CD4-positive, alpha-beta T cell (primary cell): ENCODE data around the gene ESRP2. TPM values are rescaled to one million over a fixed set of nuclear protein-coding genes. Genes with fewer than 3 reads are reported as not detected.

Source experiments
- ATAC-seq: fragments of 200-7000 bp; cut with Tn5 transposase; one replicate; pipeline ENCODE4 v1.10.0; 2022; ENCODE audit warnings: mild to moderate bottlenecking; ENCODE audit not compliant: poor library complexity
- CTCF ChIA-PET: fragments of 350-600 bp; sonication (Branson Sonifier 250); formaldehyde crosslinking; loops from one replicate; lab custom pipeline; 2021; ENCODE audit warnings: antibody characterized with exemption, inconsistent platforms; lab: Charles Lee
- POLR2A ChIA-PET: fragments of 350-600 bp; sonication (Branson Sonifier 250); formaldehyde crosslinking; loops from one replicate; lab custom pipeline; 2021; ENCODE audit warnings: antibody characterized with exemption, inconsistent platforms; lab: Charles Lee
- DNase-seq, 14 experiments: peaks; one replicate each; pipeline ENCODE4 v3.0.0-alpha.2; 2013 to 2020; ENCODE audit warnings: mixed read lengths in 2 of 14
- H3K27ac ChIP-seq, 2 donors: one replicate each; pipeline versions ENCODE4 v1.5.1 to v1.7.0; 2013; ENCODE audit warnings: low read length in 2 of 2, low read depth in 1 of 2, mild to moderate bottlenecking in 1 of 2
- H3K27me3 ChIP-seq, 2 experiments: 1 replicate in 1 of 2; 2 replicates in 1 of 2; pipeline versions ENCODE4 v1.6.1 to v1.7.0; 2013; ENCODE audit warnings: low read length in 2 of 2, control low read depth in 1 of 2, mild to moderate bottlenecking in 1 of 2, moderate library complexity in 1 of 2; ENCODE audit not compliant: insufficient read depth in 2 of 2, control insufficient read depth in 1 of 2
- H3K36me3 ChIP-seq: one replicate; pipeline ENCODE4 v1.6.1; 2013; ENCODE audit warnings: low read length, control low read depth; ENCODE audit not compliant: insufficient read depth
- H3K4me1 ChIP-seq: one replicate; pipeline ENCODE4 v1.6.1; 2013; ENCODE audit warnings: low read length, control low read depth; ENCODE audit not compliant: insufficient read depth
- H3K4me3 ChIP-seq: one replicate; pipeline ENCODE4 v1.5.1; 2013; ENCODE audit warnings: mild to moderate bottlenecking, low read length, moderate library complexity
- H3K9me3 ChIP-seq, 2 experiments: 1 replicate in 1 of 2; 2 replicates in 1 of 2; pipeline versions ENCODE4 v1.6.1 to v1.7.0; 2013; ENCODE audit warnings: low read length in 2 of 2, mild to moderate bottlenecking in 2 of 2, control low read depth in 1 of 2, moderate library complexity in 1 of 2; ENCODE audit not compliant: control insufficient read depth in 1 of 2, insufficient read depth in 1 of 2
- H3K27ac Mint-ChIP-seq: one replicate; pipeline ENCODE4 v1.8.0; 2020; ENCODE audit warnings: mixed read lengths
- H3K27me3 Mint-ChIP-seq: one replicate; pipeline ENCODE4 v1.8.0; 2021; ENCODE audit warnings: mixed read lengths
- H3K36me3 Mint-ChIP-seq: one replicate; pipeline ENCODE4 v1.8.0; 2021; ENCODE audit warnings: low read depth, mixed read lengths
- H3K4me1 Mint-ChIP-seq: one replicate; pipeline ENCODE4 v1.8.0; 2021; ENCODE audit warnings: low read depth, mixed read lengths
- H3K4me3 Mint-ChIP-seq: one replicate; pipeline ENCODE4 v1.8.0; 2020; ENCODE audit warnings: mild to moderate bottlenecking, mixed read lengths
- H3K9me3 Mint-ChIP-seq: one replicate; pipeline ENCODE4 v1.8.0; 2020; ENCODE audit warnings: mixed read lengths
- intact Hi-C, 2 experiments: fragments of 100-400 bp; cut with DNase I in 1 of 2; cut with micrococcal nuclease in 1 of 2; formaldehyde crosslinking; loops; one replicate each; pipeline versions ENCODE4 v1.15.1 to v1.9.0; 2023 to 2025; cut with DNase I, micrococcal nuclease
- total RNA-seq, 174 experiments: library from RNA in 2 of 174; stranded (reverse) in 2 of 174; gene quantifications; one replicate each; pipeline ENCODE4 v1.2.3 and lab custom pipeline; 2021 to 2026
- TF ChIP-seq, protein P1 (sequence below): fragments of 200-600 bp; IDR thresholded peaks from one replicate; pipeline ENCODE4 v1.8.0; 2022; ENCODE audit warnings: antibody characterized with exemption, mild to moderate bottlenecking

Gene ESRP2
- total RNA-seq, 2 experiments from 2014 or later = not detected

DNA sequence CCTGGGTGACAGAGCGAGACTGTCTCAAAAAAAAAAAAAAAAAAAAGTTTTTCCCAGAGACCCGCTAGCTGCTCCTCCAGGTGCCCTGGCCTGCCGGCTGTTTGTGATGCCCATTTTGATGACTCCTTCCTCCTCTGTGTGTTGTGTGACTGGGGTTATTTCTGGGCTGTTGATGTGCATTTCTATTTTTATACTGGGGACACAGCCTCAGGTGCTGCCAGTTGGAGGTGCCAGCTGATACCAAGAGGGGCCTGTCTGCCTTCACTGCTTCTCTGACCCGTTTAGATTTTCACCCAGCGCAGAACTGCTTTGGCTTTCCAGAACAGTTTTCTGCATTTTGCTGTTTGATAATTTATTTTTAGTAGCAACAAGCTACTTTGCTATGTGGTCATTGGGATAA lies 15.9 kb upstream of the ESRP2 start:
- DNase-seq (peak in 1 of 14 experiments; percentile 15), ATAC-seq (no peak)
- no peaks in the 10 kb centered on the region for H3K9me3 ChIP-seq
- CTCF ChIA-PET = interaction anchor here (0.6 kb wide), 1 partner anchor 680 kb away, joined by 3 read pairs; no protein-coding TSS in a partner anchor
- H3K4me1 ChIP-seq = peaks cover 6% of the 10 kb centered on the region
- Mint-ChIP-seq H3K9me3 (no peaks in the 10 kb centered on the region), H3K4me3 (no peak overlapping the region), H3K36me3 (peaks cover 23% of the 10 kb centered on the region), H3K27me3 (no peaks in the 10 kb centered on the region), H3K27ac (no peak overlapping the region), H3K4me1 (no peaks in the 10 kb centered on the region)
- peaks cover 33% of the 10 kb centered on the region for H3K36me3 ChIP-seq
- TF ChIP-seq, protein P1, sequence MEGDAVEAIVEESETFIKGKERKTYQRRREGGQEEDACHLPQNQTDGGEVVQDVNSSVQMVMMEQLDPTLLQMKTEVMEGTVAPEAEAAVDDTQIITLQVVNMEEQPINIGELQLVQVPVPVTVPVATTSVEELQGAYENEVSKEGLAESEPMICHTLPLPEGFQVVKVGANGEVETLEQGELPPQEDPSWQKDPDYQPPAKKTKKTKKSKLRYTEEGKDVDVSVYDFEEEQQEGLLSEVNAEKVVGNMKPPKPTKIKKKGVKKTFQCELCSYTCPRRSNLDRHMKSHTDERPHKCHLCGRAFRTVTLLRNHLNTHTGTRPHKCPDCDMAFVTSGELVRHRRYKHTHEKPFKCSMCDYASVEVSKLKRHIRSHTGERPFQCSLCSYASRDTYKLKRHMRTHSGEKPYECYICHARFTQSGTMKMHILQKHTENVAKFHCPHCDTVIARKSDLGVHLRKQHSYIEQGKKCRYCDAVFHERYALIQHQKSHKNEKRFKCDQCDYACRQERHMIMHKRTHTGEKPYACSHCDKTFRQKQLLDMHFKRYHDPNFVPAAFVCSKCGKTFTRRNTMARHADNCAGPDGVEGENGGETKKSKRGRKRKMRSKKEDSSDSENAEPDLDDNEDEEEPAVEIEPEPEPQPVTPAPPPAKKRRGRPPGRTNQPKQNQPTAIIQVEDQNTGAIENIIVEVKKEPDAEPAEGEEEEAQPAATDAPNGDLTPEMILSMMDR = no peak
- H3K27me3 ChIP-seq = no peaks in the 10 kb centered on the region
- POLR2A ChIA-PET = no interaction called here
- H3K4me3 ChIP-seq = no peak overlapping the region
- intact Hi-C loops = no loop called here
- H3K27ac ChIP-seq = no peak overlapping the region

DNA sequence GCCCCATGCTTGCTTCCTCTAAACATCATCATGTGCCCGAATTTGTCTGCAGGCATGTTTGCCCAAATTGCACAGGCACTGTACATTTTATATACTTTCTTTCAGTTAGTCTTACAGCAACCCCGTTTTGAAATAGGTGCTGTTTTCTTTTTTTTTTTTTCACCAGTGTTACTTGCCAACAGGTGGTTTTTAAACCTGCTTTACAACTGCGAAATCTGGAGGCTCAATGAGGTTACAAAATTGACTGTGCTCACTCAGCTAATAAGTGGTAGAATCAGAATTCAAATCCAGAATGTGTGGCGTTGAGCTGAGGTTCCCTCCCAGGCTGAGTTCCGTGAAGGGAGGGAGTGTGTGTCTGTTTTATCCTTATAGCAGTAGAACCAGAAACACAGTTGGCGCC lies 15.0 kb upstream of the ESRP2 start:
- H3K36me3 Mint-ChIP-seq = peaks cover 23% of the 10 kb centered on the region
- Histone ChIP-seq H3K4me3 (no peak overlapping the region), H3K9me3 (no peaks in the 10 kb centered on the region), H3K27ac (no peak overlapping the region), H3K27me3 (no peaks in the 10 kb centered on the region), H3K4me1 (peaks cover 15% of the 10 kb centered on the region), H3K36me3 (peaks cover 32% of the 10 kb centered on the region)
- H3K27me3 Mint-ChIP-seq = no peaks in the 10 kb centered on the region
- TF ChIP-seq, protein P1 = no peak
- no peaks in the 10 kb centered on the region for H3K9me3 Mint-ChIP-seq
- H3K27ac Mint-ChIP-seq = no peak overlapping the region
- no peak for ATAC-seq
- DNase-seq = no peak
- peaks cover 8% of the 10 kb centered on the region for H3K4me1 Mint-ChIP-seq
- ChIA-PET POLR2A (no interaction called here), CTCF (no interaction called here)
- H3K4me3 Mint-ChIP-seq = no peak overlapping the region
- intact Hi-C loops = no loop called here

DNA sequence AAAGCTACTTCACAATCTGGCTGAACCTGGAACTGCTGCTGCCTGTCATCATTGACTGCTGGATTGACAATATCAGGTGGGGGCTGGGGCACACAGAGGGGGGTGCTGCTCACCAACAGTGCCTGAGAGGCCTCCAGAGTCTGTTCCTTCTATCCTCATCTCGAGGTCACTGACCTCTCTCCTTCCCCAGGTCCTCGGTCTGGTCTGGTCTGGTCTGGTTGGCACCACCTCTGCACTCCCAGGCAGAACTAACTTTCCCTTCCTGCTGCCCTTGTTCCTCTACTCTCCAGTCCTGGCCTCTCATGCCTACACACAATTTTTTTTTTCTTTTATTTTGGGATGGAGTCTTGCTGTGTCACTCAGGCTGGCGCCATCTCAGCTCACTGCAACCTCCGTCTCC lies 13.4 kb upstream of the ESRP2 start:
- H3K27me3 Mint-ChIP-seq = no peaks in the 10 kb centered on the region
- intact Hi-C loops = loop anchor here in 1 of 2 experiments (10.0 kb wide), 1 partner anchor 195 kb away; the partner anchor contains the start of gene SMPD3
- Histone ChIP-seq H3K4me3 (no peak overlapping the region), H3K27me3 (no peaks in the 10 kb centered on the region), H3K9me3 (no peaks in the 10 kb centered on the region), H3K27ac (no peak overlapping the region), H3K36me3 (peaks cover 18% of the 10 kb centered on the region), H3K4me1 (peaks cover 26% of the 10 kb centered on the region)
- H3K36me3 Mint-ChIP-seq = peaks cover 27% of the 10 kb centered on the region
- no peak overlapping the region for H3K4me3 Mint-ChIP-seq
- peaks cover 17% of the 10 kb centered on the region for H3K4me1 Mint-ChIP-seq
- H3K9me3 Mint-ChIP-seq = no peaks in the 10 kb centered on the region
- POLR2A ChIA-PET = interaction anchor here (0.9 kb wide), 1 partner anchor 51 kb away, joined by 3 read pairs; no protein-coding TSS in a partner anchor
- TF ChIP-seq, protein P1 = no peak
- CTCF ChIA-PET = no interaction called here
- ATAC-seq (no peak), DNase-seq (no peak)
- no peak overlapping the region for H3K27ac Mint-ChIP-seq
